GM19025 (cell line): Measurements from ENCODE around the gene CCNL2.
"Not testable (repeated sequence)": the region's sequence is repeated elsewhere in the genome, so short reads cannot be mapped to it uniquely, and the experiment has no call there.

Experiments
- ATAC-seq: cut with Tn5 transposase; IDR thresholded peaks from one replicate; pipeline ENCODE4 v1.9.1; 2021; ENCODE audit warnings: mild to moderate bottlenecking, low read depth, moderate library complexity; ENCODE audit not compliant: unreplicated experiment

Gene CCNL2

DNA sequence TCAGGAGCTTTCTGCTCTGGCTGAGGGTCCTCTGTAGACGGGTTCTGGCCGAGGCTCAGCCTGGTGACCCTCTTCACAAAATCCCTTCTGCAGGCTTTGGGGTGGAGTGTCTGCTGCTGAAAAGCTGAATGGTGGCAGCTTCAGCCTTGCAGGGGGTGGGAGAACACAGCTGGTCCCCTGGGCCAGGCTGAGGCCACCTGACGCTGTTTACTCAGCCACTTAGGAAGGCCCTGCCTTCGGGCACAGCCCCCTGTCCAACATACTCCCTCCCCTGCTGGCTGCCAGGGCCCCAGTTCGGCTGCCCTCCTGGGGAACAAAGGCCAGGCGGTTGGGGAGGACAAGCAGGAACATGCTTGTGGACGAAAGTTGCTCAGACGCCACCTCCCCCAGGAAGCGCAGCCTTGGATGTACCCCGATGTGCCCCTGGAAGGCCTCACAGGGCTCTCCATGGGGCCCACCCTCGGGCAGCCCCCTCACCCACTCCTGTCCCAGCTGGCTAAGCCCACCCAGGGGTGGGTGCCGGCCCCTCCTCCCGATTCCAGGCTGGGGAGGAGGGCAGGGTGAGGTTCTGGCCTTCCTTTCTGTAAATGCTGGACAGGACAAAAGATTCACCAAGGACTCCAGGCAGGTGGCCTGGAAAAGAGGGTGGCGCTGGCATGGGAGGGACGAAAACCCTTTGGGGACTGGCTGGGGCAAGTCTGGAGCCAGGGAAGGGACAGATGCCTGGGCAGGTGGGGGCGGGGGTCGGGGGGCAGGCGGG, 22.2 kb upstream of the CCNL2 start, which contains the start of gene ANKRD65:
Gene ANKRD65 (minus strand): TSS at position 130 of the 760 bp plus-strand sequence. CDS start 271 bp downstream, outside the sequence.
- no peak for ATAC-seq

DNA sequence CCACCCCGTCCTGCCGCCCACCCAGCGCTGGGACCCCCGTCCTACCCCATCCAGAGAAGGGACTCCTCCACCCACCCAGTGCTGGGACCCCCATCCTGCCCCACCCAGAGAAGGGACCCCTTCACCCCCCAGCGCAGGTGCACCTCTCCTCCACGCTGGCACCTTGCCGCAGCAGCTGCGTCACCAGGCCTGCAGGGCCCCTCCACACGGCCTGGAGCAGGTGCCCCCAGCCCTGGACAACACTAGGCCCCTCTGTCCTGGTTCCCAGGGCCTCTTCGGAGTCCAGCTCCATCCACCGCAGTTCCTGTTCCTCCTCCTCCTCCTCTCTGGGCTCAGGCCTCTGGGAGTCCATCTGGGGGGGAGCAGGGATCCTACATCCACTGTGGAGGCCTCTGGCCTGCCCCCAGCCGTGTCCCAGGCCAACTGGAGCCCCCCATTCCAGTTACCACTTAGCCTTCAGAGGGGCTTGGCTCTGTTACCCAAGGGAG, 21.6 kb upstream of the CCNL2 start:
- no peak for ATAC-seq

DNA sequence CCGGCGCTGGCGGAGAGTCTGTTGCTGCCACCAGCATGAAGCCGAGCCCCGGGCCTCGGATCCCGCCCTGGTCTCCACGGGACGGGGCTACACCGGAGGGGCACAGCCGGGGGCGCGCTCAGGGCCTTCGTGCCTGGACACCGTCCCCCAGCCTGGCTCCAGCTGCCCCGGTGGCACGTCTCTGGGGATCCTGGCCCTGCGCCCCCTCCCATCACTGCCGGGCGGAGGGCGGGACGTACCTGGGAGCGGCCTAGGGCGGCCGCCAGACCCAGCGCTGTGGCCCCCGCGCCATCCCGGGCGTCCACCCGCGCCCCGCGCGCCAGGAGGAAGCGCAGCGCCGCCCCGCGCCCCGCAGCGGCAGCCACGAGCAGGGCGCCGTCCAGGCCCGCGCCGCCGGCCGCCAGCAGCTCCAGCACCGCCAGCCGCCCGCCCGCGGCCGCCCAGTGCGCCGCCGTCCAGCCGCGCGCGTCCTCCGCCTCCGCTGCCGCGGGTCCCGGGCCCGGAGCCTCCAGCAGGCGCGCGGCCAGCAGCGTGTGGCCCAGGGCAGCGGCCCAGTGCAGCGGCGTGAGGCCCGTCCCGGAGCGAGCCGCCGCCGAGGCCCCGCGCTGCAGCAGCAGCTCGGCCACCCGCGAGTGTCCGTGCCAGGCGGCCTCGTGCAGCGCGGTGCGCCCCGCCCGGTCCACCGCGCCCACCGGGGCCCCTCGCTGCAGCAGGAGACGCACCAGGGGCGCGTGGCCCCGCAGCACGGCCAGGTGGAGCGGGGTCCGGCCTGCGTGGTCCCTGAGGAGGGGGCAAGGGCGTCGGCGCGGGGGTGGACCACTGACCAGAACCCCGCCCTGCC, 20.9 kb upstream of the CCNL2 start:
- no peak for ATAC-seq

DNA sequence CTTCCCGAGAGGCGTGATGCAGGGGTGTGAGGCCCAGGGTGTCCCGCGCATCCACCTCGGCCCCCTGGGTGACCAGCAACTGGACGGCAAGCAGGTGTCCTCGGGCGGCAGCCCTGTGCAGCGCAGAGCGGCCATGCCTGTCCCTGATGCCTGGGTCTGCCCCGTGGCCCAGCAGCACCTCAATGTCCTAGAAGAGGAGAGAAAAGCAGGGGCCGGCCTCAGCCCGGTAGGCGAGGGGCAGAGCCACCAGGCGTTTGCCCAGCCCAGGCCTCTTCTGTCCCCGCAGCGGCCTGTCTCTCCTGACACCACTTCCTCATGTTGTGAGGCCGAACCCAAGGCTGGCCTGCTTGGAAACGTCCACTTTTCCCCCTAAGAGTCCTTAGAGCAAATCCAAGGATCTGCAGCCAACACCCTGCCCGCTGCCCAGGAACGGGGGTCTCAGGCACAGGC, 20.3 kb upstream of the CCNL2 start:
- ATAC-seq, result no peak

DNA sequence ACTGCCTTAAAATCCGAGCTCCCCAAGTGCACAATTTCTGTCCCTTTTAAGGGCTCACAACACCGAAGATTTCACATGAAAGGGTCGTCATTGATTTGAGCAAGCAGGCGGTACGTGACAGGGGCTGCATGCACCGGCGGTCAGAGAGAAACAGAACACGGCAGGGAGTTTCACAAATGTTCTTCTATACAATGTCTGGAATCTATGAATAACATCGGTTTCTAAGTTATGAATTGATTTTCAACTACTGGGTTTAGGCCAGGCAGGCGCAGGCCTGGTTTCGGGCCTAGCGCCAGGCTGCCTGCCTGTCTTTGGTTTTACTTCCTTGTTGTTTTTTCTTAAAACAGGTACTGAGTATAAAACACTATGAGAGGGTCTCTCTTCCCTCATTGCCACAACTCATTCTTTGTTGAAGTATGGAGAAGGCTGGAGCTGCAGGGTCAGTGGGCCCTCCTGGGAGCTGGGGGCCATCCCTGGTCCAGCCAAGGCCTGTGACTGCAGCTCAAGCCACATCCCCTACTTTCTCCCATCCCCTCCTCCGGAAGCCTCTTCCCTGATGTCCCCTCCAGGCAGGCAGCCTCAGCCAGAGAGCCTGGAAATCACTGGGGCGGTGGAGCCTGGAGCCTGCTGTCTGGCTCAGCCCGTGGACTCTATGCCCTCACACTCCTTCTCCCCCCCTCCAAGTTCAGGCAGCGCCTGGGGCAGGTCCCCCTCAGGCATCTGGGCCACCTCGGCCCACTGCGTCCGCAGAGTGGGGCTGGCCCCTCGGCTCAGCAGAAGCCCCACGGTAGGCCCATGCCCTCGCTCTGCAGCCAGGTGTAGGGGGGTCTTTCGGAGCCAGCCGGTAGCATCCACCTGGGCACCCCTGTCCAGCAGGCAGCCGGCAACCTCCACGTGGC, 19.6 kb upstream of the CCNL2 start:
- ATAC-seq, result no peak

DNA sequence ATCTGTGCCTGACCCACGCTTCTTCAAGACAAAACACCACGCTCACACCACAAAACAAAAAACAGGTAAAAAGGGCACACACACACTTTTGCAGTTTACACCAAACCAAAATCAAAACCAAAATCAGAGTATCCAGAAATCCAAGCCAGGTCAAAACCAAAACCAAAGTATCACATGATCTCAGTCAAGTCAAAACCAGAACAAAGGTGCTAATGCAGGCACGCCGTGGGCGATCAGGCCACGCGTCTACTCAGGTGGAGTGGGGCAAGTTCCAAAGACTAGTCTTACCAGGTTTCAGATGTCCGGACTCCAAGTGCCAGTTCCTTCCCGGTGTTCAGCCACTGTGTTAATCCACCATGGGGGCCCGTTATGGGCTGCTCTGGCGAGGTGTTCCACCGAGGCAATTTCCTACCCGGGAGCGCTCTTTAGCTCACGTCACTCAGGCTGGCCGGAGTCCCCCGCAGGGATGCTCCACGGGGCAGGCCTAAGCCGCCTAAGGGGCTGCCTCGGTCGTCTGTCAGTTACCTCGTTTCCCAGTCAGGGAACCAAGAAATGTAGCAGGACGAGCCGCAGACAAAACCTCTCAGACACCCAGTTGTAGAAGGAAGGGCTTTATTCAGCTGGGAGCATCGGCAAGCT, 18.8 kb upstream of the CCNL2 start:
- not testable (repeated sequence) for ATAC-seq

DNA sequence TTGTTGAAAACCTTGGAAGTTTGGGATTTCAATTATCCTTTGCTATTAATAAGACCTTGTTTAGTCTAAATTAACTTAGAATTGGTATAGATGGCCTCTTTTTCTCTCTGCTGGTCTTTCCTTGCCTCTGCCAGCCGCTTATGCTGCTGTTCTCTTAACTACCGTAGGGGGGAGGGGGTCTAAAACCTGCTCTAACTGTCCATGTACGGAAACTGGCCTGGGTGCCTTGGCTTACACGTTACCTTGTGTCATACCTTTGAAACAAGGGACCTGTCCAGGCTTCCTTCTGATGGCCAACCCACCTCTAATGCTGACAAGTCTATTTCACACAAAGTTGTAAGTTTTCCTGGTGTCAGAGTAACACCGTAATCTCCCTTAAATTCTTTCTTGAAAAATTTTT, 18.3 kb upstream of the CCNL2 start:
- not testable (repeated sequence) for ATAC-seq

DNA sequence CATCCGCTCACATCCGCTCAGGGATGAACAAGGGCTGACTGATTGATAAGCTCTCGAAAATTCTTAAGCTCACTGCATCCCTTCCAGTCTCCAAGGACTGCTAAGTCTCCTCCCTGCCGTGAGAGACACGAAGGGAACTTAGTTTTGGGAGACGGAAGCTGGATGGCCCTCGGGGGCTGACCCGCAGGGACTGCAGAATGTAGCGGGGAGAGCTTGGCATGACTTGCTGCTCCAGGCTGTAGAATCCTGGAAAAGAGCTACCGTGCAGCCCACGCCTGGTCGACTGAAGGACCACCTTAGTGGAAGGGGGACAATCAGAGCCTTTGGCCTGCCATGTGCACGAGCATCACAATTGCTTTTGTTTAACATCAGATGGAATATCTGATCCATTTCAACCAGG, 16.6 kb upstream of the CCNL2 start:
- ATAC-seq, result no peak

DNA sequence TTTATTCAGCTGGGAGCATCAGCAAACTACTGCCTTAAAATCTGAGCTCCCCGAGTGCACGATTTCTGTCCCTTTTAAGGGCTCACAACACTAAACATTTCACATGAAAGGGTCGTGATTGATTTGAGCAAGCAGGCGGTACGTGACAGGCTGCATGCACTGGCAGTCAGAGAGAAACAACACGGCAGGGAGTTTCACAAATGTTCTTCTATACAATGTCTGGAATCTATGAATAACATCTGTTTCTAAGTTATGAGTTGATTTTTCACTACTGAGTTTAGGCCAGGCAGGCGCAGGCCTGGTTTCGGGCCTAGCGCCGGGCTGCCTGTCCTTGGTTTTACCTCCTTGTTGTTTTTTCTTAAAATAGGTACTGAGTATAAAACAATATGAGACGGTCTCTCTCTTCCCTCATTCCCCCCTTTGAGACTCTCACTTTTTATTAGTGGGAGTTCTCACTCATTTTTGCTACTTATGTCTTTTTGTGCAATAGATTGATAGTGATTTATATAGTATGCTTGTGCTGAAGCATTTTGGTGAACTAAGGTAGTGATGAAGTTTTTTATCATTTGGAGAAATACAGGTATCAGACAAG, 13.3 kb upstream of the CCNL2 start:
- ATAC-seq, result not testable (repeated sequence)

DNA sequence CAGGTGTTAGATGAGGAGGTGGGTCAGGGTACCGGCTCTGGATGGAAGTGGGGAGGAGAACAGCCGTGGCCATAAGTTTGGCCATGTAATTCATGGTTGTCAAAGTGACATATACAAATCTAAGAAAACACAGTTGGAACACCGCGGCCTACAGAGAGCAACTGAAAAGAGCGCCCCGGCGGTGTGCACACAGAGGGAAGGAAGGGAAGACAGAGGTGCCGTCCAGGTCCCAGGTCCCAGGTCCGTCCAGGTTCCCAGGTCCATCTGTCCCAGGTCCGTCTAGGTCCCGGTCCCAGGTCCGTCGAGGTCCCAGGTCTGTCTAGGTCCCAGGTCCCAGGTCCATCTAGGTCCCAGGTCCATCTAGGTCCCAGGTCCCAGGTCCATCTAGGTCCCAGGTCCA, 12.5 kb upstream of the CCNL2 start:
- ATAC-seq, result no peak

DNA sequence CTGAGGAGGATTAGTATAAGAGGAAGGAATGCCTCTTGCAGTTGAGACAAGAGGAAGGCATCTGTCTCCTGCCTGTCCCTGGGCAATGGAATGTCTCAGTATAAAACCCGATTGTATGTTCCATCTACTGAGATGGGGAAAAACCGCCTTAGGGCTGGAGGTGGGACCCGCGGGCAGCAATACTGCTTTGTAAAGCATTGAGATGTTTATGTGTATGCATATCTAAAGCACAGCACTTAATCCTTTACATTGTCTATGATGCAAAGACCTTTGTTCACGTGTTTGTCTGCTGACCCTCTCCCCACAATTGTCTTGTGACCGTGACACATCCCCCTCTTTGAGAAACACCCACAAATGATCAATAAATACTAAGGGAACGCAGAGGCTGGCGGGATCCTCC, 11.1 kb upstream of the CCNL2 start:
- not testable (repeated sequence) for ATAC-seq

DNA sequence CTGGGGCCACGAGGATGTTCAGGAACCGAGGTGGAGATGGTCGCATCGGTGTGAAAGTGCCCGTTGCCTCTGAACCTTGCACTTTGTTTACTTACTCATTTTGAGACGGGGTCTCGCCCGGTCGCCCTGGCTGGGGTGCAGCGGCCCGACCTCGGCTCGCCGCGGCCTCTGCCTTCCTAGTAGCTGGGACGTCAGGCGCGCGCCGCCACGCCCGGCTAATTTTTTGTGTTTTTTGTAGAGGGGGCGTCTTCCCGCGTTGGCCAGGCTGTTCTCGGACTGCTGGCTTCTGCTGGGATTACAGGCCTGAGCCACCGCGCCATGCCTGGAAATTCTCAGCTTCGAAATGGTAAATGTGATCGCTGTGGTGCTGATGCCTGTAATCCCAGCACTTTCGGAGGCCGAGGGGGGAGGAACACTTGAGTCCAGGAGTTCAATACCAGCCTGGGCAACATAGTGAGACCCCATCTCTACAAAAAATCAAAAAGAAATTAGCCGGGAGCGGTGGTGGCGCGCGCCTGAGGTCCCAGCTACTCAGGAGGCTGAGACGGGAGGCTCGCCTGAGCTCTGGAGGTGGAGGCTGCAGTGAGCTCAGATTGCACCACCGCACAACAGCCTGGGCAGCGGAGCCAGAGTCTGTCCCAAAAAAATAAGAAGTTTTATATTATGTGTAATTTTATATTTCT, 8.6 kb upstream of the CCNL2 start:
- no peak for ATAC-seq

DNA sequence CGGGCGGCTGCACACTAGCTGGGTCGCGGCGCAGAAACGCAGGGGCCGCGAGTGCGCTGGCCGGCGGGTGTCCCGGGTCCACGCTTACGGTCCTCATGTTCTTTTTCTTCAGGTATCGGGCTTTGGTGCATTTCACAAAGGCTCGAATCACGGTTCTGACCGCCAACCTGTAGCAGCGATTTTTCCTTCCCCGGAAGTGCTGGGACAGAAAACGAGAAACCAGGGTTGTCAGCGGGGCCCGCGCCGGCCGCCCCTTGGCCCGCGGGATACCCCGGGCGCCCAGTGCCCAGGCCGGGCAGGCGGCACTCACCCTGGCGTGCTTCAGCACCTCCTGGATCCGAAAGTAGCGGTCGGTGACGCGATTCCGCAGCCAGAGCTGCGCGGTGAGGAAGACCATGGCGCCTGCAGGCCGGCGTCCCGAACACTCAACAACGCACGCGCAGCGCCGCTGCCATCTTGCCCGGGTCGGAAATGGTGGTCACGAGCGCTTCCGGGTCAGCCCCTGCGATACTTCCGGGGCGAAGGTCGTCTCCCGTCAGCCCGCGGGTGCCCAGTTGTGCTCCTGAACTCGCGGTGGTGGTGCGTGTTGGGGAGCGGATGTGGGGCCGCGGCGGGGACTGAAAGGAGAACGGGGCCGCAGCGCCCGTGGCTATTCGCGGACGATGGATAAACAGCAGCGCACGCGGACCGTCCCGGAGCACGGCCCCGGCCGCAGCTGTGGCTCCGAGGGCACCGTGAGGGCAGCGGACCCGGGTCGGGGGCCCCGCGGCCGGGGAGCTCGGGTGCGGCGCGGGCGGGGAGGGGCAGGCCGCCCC, 7.9 kb upstream of the CCNL2 start, which contains the start of gene MRPL20:
Gene MRPL20 (minus strand): TSS at position 473 of the 815 bp plus-strand sequence. CDS start 76 bp downstream, at position 397.
- ATAC-seq, result peak; percentile 88

DNA sequence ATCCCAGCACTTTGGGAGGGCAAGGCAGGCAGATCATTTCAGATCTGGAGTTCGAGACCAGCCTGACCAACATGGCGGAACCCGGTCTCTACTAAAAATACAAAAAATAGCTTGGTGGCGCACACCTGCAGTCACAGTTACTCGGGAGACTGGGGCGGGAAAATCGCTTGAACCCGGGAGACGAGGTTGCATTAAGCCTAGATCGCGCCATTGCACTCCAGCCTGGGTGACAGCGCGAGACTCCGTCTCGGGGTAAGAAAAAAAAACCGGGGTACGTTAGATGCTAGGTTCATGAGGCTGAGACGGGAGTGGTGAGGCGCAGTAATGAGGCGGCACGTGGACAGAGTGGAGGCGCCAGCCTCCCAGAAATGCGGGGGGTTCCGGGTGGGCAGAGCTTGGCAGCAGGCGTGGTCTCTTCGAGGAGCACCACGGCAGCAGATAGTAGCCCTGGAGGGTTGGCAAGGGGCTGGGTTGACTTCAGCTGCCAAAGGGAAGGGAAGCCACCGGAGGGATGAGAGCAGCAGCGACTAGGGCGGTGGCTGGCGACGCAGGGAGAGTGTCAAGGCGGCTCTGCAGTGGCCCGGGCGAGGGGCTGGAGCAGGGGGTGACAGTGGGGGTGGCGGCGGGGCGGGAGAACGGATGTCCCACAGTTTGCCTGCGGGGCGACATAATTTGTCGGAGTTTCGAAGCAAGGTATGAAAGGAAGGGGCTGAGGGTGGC, 7.1 kb upstream of the CCNL2 start:
- ATAC-seq, result no peak

DNA sequence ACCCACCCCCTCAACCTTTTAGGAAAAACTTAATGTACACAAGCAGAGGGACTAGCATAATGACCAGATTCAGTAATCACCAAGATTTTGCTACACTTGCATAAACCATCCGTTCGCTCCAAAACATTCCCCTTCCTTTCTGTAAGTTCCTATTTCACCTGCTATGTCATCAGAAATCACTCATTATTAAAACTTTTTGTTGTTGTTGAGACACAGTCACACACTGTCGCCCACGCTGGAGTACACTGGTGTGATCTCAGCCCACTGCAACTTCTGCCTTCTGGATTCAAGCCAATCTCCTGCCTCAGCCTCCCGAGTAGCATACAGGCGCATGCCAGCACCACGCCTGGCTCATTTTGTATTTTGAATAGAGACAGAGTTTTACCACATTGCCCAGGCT, 4.5 kb upstream of the CCNL2 start:
- no peak for ATAC-seq

DNA sequence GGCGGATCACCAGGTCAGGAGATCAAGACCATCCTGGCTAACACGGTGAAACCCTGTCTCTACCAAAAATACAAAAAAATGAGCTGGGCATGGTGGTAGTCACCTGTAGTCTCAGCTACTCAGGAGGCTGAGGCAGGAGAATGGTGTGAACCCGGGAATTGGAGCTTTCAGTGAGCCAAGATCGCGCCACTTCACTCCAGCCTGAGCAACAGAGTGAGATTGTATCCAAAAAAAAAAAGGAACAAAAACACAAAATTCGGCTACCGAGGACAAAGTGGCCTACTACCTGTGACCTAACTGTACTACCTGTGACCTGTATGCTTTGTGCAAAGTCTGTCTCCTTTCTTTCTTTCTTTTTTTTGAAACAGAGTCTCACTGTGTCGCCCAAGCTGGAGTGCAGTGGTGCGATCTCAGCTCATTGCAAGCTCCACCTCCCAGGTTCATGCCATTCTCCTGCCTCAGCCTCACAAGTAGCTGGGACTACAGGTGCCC, 3.8 kb upstream of the CCNL2 start:
- ATAC-seq, result not testable (repeated sequence)
